ENCODE measurements around the gene DCLK2. TPM values are rescaled to one million over a fixed set of nuclear protein-coding genes. Genes with fewer than 3 reads are reported as not detected.

DCLK2 gene
- polyA plus RNA-seq (2012; rRNA removed): 10.0 and 10.1 TPM in 2 replicates
- 11.0 and 11.4 TPM in 2 replicates for polyA plus RNA-seq (2012; cell fraction: cytosol; rRNA removed)
- polyA plus RNA-seq (2012; cell fraction: nucleus; rRNA removed): 16.8 and 19.1 TPM in 2 replicates

DNA sequence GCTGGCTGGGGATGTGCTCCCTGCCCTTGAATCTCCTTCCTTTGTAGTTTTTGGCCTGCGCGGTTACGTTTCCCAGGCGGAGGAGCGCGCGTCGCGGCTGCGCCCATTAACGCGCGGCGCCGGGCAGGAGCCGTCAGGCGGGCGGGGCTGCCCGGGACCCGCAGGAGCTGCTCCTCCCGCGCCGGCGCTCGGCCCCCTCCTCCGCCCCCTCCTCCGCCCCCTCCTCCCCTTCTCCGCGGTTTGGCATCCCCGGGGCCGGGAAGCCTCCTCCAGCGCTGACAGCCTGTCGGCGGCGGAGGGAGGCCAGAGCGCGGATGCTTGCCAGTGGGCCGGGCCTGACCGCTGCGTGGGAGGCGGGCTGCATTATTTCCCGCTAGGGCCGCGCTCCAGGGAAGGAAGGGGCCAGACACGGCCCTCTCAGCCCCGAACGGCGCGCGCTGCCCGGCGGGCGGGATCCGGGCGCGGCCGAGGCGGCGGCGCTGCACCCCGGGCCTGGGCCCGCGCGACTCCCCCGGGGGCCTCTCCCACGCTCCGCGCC, at the start of gene DCLK2:
DCLK2 (plus strand) TSS at position 405 of the 538 bp plus-strand sequence. CDS start 583 bp downstream, outside the sequence.
- H3K9me3 ChIP-seq: no peaks in the 10 kb centered on the region
- peak within 1 kb of the TSS; percentile 83 to 93 for H3K27ac ChIP-seq (ENCODE audit: low read depth in 2 of 2, low read length in 1 of 2)
- H3K9me2 ChIP-seq: no peaks in the 10 kb centered on the region
- peak; percentile 95 for DNase-seq
- H3K9ac ChIP-seq: peak within 1 kb of the TSS; percentile 59
- H4K20me1 ChIP-seq (ENCODE audit: insufficient read depth): peaks cover 32% of the 10 kb centered on the region
- H3K79me2 ChIP-seq (ENCODE audit: insufficient read depth): peaks cover 50% of the 10 kb centered on the region
- H3K36me3 ChIP-seq (replicated peaks in 1 of 2; ENCODE audit: control insufficient read depth in 1 of 2, insufficient read depth in 2 of 2, low read length in 1 of 2): no peaks in the 10 kb centered on the region
- peak within 1 kb of the TSS; percentile 93 for H3K4me2 ChIP-seq
- 2% methylated on average over 9 of the region's 68 CpGs for WGBS (ENCODE audit: low lambda C conversion rate)
- ChIA-PET POLR2A (interaction anchor here (1.0 to 2.0 kb wide), 4 partner anchors 27 to 131 kb away, joined by 3 to 5 read pairs (median 4); no protein-coding TSS in a partner anchor), CTCF (interaction anchor here (0.9 to 4.1 kb wide), 11 partner anchors 8 to 165 kb away, joined by 3 to 22 read pairs (median 4); no protein-coding TSS in a partner anchor)
- H3F3A ChIP-seq (replicated peaks; ENCODE audit: insufficient read depth): peaks cover 27% of the 10 kb centered on the region
- TF ChIP-seq JUND (IDR thresholded peaks at IDR 0.05) (no peak), MXI1 (IDR thresholded peaks at IDR 0.05; ENCODE audit: low read depth, low read length) (peak; percentile 33; the same call in 1 of the 2 replicates), IRF3 (IDR thresholded peaks at IDR 0.05; ENCODE audit: low read depth, low read length) (no peak), ZBTB33 (IDR thresholded peaks at IDR 0.05; ENCODE audit: borderline replicate concordance, low read depth) (no peak), NFIC (IDR thresholded peaks at IDR 0.05; ENCODE audit: borderline replicate concordance) (peak; percentile 77), EP300 (IDR thresholded peaks at IDR 0.05; ENCODE audit: borderline replicate concordance in 1 of 2, low read depth in 1 of 2, low read length in 1 of 2) (0 out of 4 replicates have a peak, but pooled peaks have one; percentile 6 to 60), FOSL2 (IDR thresholded peaks at IDR 0.05; ENCODE audit: borderline replicate concordance, low read depth) (no peak), TAF1 (IDR thresholded peaks at IDR 0.05; ENCODE audit: borderline replicate concordance, low read depth, low read length) (peak; percentile 48; the same call in 1 of the 2 replicates), POLR2AphosphoS5 (IDR thresholded peaks at IDR 0.05; ENCODE audit: low read depth, low read length) (peak; percentile 75), TEAD4 (IDR thresholded peaks at IDR 0.05; ENCODE audit: borderline replicate concordance, insufficient read depth) (peak; percentile 62; the same call in 1 of the 2 replicates), RXRA (IDR thresholded peaks at IDR 0.05; ENCODE audit: borderline replicate concordance, low read depth) (no peak), GABPA (IDR thresholded peaks at IDR 0.05; ENCODE audit: low read depth) (no peak), EZH2phosphoT487 (IDR thresholded peaks at IDR 0.05; ENCODE audit: borderline replicate concordance, low read depth) (no peak), SIN3A (IDR thresholded peaks at IDR 0.05; ENCODE audit: borderline replicate concordance, low read depth, low read length) (peak; percentile 93), RAD21 (IDR thresholded peaks at IDR 0.05; ENCODE audit: low read length) (0 out of 2 replicates have a peak, but pooled peaks have one; percentile 10), TCF12 (IDR thresholded peaks at IDR 0.05) (peak; percentile 56), RCOR1 (IDR thresholded peaks at IDR 0.05; ENCODE audit: low read length) (no peak), NRF1 (IDR thresholded peaks at IDR 0.05; ENCODE audit: low read depth, low read length) (peak; percentile 55), SMC3 (IDR thresholded peaks at IDR 0.05; ENCODE audit: low read depth, low read length) (no peak), FOXM1 (IDR thresholded peaks at IDR 0.05; ENCODE audit: low read depth) (no peak), CTCF (IDR thresholded peaks at IDR 0.05) (no peak)
- TF ChIP-seq, protein P1, sequence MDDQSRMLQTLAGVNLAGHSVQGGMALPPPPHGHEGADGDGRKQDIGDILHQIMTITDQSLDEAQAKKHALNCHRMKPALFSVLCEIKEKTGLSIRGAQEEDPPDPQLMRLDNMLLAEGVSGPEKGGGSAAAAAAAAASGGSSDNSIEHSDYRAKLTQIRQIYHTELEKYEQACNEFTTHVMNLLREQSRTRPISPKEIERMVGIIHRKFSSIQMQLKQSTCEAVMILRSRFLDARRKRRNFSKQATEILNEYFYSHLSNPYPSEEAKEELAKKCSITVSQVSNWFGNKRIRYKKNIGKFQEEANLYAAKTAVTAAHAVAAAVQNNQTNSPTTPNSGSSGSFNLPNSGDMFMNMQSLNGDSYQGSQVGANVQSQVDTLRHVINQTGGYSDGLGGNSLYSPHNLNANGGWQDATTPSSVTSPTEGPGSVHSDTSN (IDR thresholded peaks at IDR 0.05): peak; percentile 72
- TF ChIP-seq, protein P2, sequence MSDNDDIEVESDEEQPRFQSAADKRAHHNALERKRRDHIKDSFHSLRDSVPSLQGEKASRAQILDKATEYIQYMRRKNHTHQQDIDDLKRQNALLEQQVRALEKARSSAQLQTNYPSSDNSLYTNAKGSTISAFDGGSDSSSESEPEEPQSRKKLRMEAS (IDR thresholded peaks at IDR 0.05; ENCODE audit: low read depth): peak; percentile 26; the same call in 1 of the 2 replicates
- TF ChIP-seq, protein P3, sequence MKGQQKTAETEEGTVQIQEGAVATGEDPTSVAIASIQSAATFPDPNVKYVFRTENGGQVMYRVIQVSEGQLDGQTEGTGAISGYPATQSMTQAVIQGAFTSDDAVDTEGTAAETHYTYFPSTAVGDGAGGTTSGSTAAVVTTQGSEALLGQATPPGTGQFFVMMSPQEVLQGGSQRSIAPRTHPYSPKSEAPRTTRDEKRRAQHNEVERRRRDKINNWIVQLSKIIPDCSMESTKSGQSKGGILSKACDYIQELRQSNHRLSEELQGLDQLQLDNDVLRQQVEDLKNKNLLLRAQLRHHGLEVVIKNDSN (IDR thresholded peaks at IDR 0.05; ENCODE audit: borderline replicate concordance, low read depth): no peak
- H3K4me3 ChIP-seq (ENCODE audit: low read depth in 2 of 2, low read length in 1 of 2): peak within 1 kb of the TSS; percentile 83 to 92
- H3K4me1 ChIP-seq (ENCODE audit: control insufficient read depth in 1 of 2, insufficient read depth in 2 of 2, low read depth in 1 of 2, low read length in 1 of 2): peaks cover 18 to 22% of the 10 kb centered on the region in 2 experiments
- H2AFZ ChIP-seq (ENCODE audit: low read depth): peak within 1 kb of the TSS; percentile 83
- H3K27me3 ChIP-seq (ENCODE audit: insufficient read depth): no peaks in the 10 kb centered on the region

Measured in SK-N-SH (cell line).